H9 (cell line): ENCODE data around the gene NUMA1. TPM values are rescaled to one million over a fixed set of nuclear protein-coding genes. Genes with fewer than 3 reads are reported as not detected.

Experiments
- DNase-seq: peaks from one replicate; pipeline ENCODE4 v3.0.0-alpha.2; 2017
- H2AFZ ChIP-seq: one replicate; pipeline ENCODE4 v1.6.1; 2013; ENCODE audit warnings: mild to moderate bottlenecking, low read length, control low read depth, moderate library complexity
- H2AK5ac ChIP-seq: 2 replicates; pipeline ENCODE4 v1.6.1; 2013; ENCODE audit warnings: low read length, control low read depth, mixed read lengths; ENCODE audit not compliant: insufficient read length
- H2BK120ac ChIP-seq: one replicate; pipeline ENCODE4 v1.6.1; 2013; ENCODE audit warnings: low read depth, mild to moderate bottlenecking, low read length, control low read depth, inconsistent platforms; ENCODE audit not compliant: poor library complexity, severe bottlenecking
- H2BK12ac ChIP-seq: 2 replicates; pipeline ENCODE4 v1.6.1; 2013; ENCODE audit warnings: low read length, control low read depth, mixed read lengths, low read depth; ENCODE audit not compliant: insufficient read length
- H2BK15ac ChIP-seq: 2 replicates; pipeline ENCODE4 v1.6.1; 2013; ENCODE audit warnings: low read depth, low read length, control low read depth
- H2BK20ac ChIP-seq: one replicate; pipeline ENCODE4 v1.6.1; 2013; ENCODE audit warnings: low read depth, mild to moderate bottlenecking, low read length, control low read depth, inconsistent platforms; ENCODE audit not compliant: poor library complexity, severe bottlenecking
- H2BK5ac ChIP-seq: 2 replicates; pipeline ENCODE4 v1.6.1; 2013; ENCODE audit warnings: low read length, control low read depth, mixed read lengths; ENCODE audit not compliant: insufficient read length
- H3K14ac ChIP-seq: 2 replicates; pipeline ENCODE4 v1.6.1; 2013; ENCODE audit warnings: low read length, control low read depth; ENCODE audit not compliant: insufficient read depth
- H3K18ac ChIP-seq: 2 replicates; pipeline ENCODE4 v1.6.1; 2013; ENCODE audit warnings: low read depth, mild to moderate bottlenecking, mixed read lengths, low read length, control low read depth; ENCODE audit not compliant: insufficient read length
- H3K23ac ChIP-seq: 2 replicates; pipeline ENCODE4 v1.6.1; 2013; ENCODE audit warnings: low read length, control low read depth, mixed read lengths, low read depth; ENCODE audit not compliant: insufficient read length
- H3K23me2 ChIP-seq: 2 replicates; pipeline ENCODE4 v1.6.1; 2013; ENCODE audit warnings: low read depth, mild to moderate bottlenecking, mixed read lengths, low read length, control low read depth; ENCODE audit not compliant: insufficient read length, poor library complexity, severe bottlenecking
- H3K27ac ChIP-seq: 2 replicates; pipeline ENCODE4 v1.5.1; 2013; ENCODE audit warnings: low read length, control low read depth, mixed read lengths, low read depth; ENCODE audit not compliant: insufficient read length
- H3K27me3 ChIP-seq: 2 replicates; pipeline ENCODE4 v1.6.1; 2013; ENCODE audit warnings: low read length, control low read depth, inconsistent platforms; ENCODE audit not compliant: insufficient read depth
- H3K4ac ChIP-seq: 2 replicates; pipeline ENCODE4 v1.6.1; 2013; ENCODE audit warnings: low read depth, mild to moderate bottlenecking, control low read depth, inconsistent platforms, low read length, moderate library complexity
- H3K4me1 ChIP-seq: 2 replicates; pipeline ENCODE4 v1.6.1; 2013; ENCODE audit warnings: low read length, control low read depth, inconsistent platforms; ENCODE audit not compliant: insufficient read depth
- H3K4me2 ChIP-seq: 2 replicates; pipeline ENCODE4 v1.6.1; 2013; ENCODE audit warnings: low read length, control low read depth, mixed read lengths; ENCODE audit not compliant: insufficient read length, insufficient read depth
- H3K56ac ChIP-seq: 2 replicates; pipeline ENCODE4 v1.6.1; 2013; ENCODE audit warnings: low read depth, mild to moderate bottlenecking, mixed read lengths, low read length, control low read depth; ENCODE audit not compliant: insufficient read length
- H3K79me1 ChIP-seq: 2 replicates; pipeline ENCODE4 v1.6.1; 2013; ENCODE audit warnings: low read depth, mild to moderate bottlenecking, moderate library complexity, low read length, control low read depth, inconsistent platforms; ENCODE audit not compliant: insufficient read depth, poor library complexity, severe bottlenecking
- H3K79me2 ChIP-seq: 2 replicates; pipeline ENCODE4 v1.6.1; 2013; ENCODE audit warnings: low read length, control low read depth, inconsistent platforms; ENCODE audit not compliant: insufficient read depth
- H3K9ac ChIP-seq: 2 replicates; pipeline ENCODE4 v1.6.1; 2013; ENCODE audit warnings: low read length, control low read depth, mixed read lengths; ENCODE audit not compliant: insufficient read length; ENCODE audit errors: extremely low read depth
- H3K9me3 ChIP-seq: one replicate; pipeline ENCODE4 v1.6.1; 2013; ENCODE audit warnings: low read depth, low read length, inconsistent platforms; ENCODE audit not compliant: control insufficient read depth
- H3T11ph ChIP-seq: one replicate; pipeline ENCODE4 v1.6.1; 2013; ENCODE audit warnings: mild to moderate bottlenecking, low read length, control low read depth, inconsistent platforms
- H4K20me1 ChIP-seq: one replicate; pipeline ENCODE4 v1.6.1; 2013; ENCODE audit not compliant: control insufficient read depth, insufficient read length, insufficient read depth
- H4K5ac ChIP-seq: 2 replicates; pipeline ENCODE4 v1.6.1; 2013; ENCODE audit warnings: low read depth, mild to moderate bottlenecking, mixed read lengths, low read length, control low read depth; ENCODE audit not compliant: insufficient read length
- H4K8ac ChIP-seq: replicated peaks from 2 replicates; pipeline ENCODE4 v1.6.1; 2013; ENCODE audit warnings: low read length, control low read depth, mixed read lengths, low read depth; ENCODE audit not compliant: insufficient read length
- H4K91ac ChIP-seq: 2 replicates; pipeline ENCODE4 v1.6.1; 2013; ENCODE audit warnings: low read depth, mild to moderate bottlenecking, moderate library complexity, mixed read lengths, low read length, control low read depth; ENCODE audit not compliant: insufficient read length
- H3K27ac Mint-ChIP-seq, 3 experiments: 2 replicates in 2 of 3; 3 replicates in 1 of 3; pipeline ENCODE4 v1.8.0; 2020 to 2021; ENCODE audit warnings: mixed read lengths in 3 of 3, mild to moderate bottlenecking in 1 of 3, moderate library complexity in 1 of 3
- H3K27me3 Mint-ChIP-seq: 2 replicates; pipeline ENCODE4 v1.8.0; 2021; ENCODE audit warnings: low read depth, mild to moderate bottlenecking, moderate library complexity, mixed read lengths
- H3K36me3 Mint-ChIP-seq, 3 experiments: 2 replicates in 2 of 3; 3 replicates in 1 of 3; pipeline ENCODE4 v1.8.0; 2020 to 2021; ENCODE audit warnings: low read depth in 3 of 3, mixed read lengths in 3 of 3; ENCODE audit not compliant: insufficient read depth in 1 of 3
- H3K4me1 Mint-ChIP-seq, 2 experiments: 2 replicates each; pipeline ENCODE4 v1.8.0; 2020; ENCODE audit warnings: mixed read lengths in 2 of 2
- H3K4me3 Mint-ChIP-seq, 2 experiments: 2 replicates in 1 of 2; 3 replicates in 1 of 2; pipeline ENCODE4 v1.8.0; 2020 to 2021; ENCODE audit warnings: mild to moderate bottlenecking in 2 of 2, mixed read lengths in 2 of 2, moderate library complexity in 1 of 2
- H3K9me3 Mint-ChIP-seq, 2 experiments: 2 replicates in 1 of 2; 3 replicates in 1 of 2; pipeline ENCODE4 v1.8.0; 2020; ENCODE audit warnings: mild to moderate bottlenecking in 2 of 2, mixed read lengths in 2 of 2, moderate library complexity in 1 of 2
- WGBS: extraction: QIAGEN DNeasy Blood & Tissue Kit; methylation state at CpG from one replicate; pipeline ENCODE4 v1.1.7; 2013; ENCODE audit warnings: missing lambda C conversion rate, low lambda C conversion rate, mixed read lengths; ENCODE audit not compliant: insufficient read length; ENCODE audit errors: extremely low coverage; 5-methylcytosine and 5-hydroxymethylcytosine counted together
- total RNA-seq: library from RNA; stranded (reverse); gene quantifications from 2 replicates; pipeline ENCODE4 v1.2.1, GENCODE V29; 2021
- TF ChIP-seq, protein P1 (sequence below): fragments of 200-600 bp; sonication (generic); conservative IDR thresholded peaks from 3 replicates; pipeline ENCODE4 v1.8.0; 2021; ENCODE audit warnings: antibody characterized with exemption, mild to moderate bottlenecking

NUMA1 gene
- total RNA-seq, 1 experiment from 2014 or later: 136 TPM

GRCh38 chr11:71996946-71997345 lies 83.4 kb downstream of the NUMA1 start:
- Mint-ChIP-seq H3K4me3 (no peak overlapping the region), H3K27ac (peak overlapping the region in 1 of 3 experiments; percentile 90; a peak in 2 of 7 replicates)

More at GRCh38 chr11:71996946-71997345, 83.4 kb downstream of the NUMA1 start:
- Histone ChIP-seq H3K9me3 (no peaks in the 10 kb centered on the region), H4K20me1 (peaks cover 2% of the 10 kb centered on the region), H3K4ac (no peak overlapping the region), H3K23me2 (no peaks in the 10 kb centered on the region), H3T11ph (no peak overlapping the region), H3K79me2 (no peaks in the 10 kb centered on the region), H3K23ac (no peak overlapping the region), H3K27me3 (no peaks in the 10 kb centered on the region), H3K14ac (no peak overlapping the region), H2BK12ac (no peak overlapping the region), H3K4me2 (no peak overlapping the region), H4K5ac (no peak overlapping the region), H2BK5ac (no peak overlapping the region), H3K9ac (no peak overlapping the region), H2AK5ac (no peak overlapping the region), H3K27ac (no peak overlapping the region), H2BK15ac (no peak overlapping the region), H3K18ac (no peak overlapping the region), H4K91ac (no peak overlapping the region), H3K4me1 (no peaks in the 10 kb centered on the region), H2AFZ (no peak overlapping the region), H3K79me1 (no peaks in the 10 kb centered on the region), H3K56ac (no peak overlapping the region), H2BK120ac (no peak overlapping the region), H2BK20ac (no peak overlapping the region), H4K8ac (no peak overlapping the region)
- no CpG with 5 or more reads among the region's 8 CpGs for WGBS
- Mint-ChIP-seq H3K36me3 (peaks cover 2 to 28% (median 6%) of the 10 kb centered on the region in 3 experiments; a peak in 5 of 7 replicates), H3K9me3 (no peaks in the 10 kb centered on the region), H3K27me3 (peaks cover 3% of the 10 kb centered on the region; the same call in 1 of the 2 replicates), H3K4me1 (peaks cover 0 to 7% of the 10 kb centered on the region in 2 experiments; a peak in 1 of 4 replicates)
- DNase-seq: no peak
- TF ChIP-seq, protein P1, sequence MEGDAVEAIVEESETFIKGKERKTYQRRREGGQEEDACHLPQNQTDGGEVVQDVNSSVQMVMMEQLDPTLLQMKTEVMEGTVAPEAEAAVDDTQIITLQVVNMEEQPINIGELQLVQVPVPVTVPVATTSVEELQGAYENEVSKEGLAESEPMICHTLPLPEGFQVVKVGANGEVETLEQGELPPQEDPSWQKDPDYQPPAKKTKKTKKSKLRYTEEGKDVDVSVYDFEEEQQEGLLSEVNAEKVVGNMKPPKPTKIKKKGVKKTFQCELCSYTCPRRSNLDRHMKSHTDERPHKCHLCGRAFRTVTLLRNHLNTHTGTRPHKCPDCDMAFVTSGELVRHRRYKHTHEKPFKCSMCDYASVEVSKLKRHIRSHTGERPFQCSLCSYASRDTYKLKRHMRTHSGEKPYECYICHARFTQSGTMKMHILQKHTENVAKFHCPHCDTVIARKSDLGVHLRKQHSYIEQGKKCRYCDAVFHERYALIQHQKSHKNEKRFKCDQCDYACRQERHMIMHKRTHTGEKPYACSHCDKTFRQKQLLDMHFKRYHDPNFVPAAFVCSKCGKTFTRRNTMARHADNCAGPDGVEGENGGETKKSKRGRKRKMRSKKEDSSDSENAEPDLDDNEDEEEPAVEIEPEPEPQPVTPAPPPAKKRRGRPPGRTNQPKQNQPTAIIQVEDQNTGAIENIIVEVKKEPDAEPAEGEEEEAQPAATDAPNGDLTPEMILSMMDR: no peak
